ENCODE measurements around the gene IKZF2. TPM values are rescaled to one million over a fixed set of nuclear protein-coding genes. Genes with fewer than 3 reads are reported as not detected.

IKZF2 gene
- total and polyA plus RNA-seq, 2 donors (not counting 3 experiments of a cell fraction or from before 2014, with no cell fraction given), result 0.08 to 0.46 TPM

DNA sequence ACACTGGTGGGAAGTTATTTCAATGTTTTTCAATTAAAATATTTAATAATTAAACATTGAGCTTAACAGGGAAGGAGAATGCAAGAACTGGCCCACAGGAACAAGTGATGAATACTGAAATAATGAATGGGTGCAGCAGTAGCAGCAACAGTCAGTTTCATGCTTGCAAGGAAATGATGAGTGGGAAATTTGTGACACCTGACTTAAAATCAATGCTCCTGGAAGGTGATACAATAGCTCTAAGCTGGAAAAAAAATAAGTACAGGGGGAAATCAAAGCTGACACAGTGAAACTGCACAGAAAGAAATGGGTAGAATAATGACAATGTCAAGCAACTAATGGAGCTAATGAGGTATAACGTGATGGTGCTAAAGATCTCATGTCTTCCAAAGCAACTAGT is 184.5 kb downstream of the IKZF2 start:
- H3K9ac ChIP-seq (replicated peaks; ENCODE audit: extremely low read depth, insufficient read depth, low read length), result no peak overlapping the region
- H3K27me3 ChIP-seq (ENCODE audit: control insufficient read depth in 2 of 2, insufficient read depth in 2 of 2, low read length in 2 of 2), result no peaks in the 10 kb centered on the region
- H3K9me3 ChIP-seq (replicated peaks; ENCODE audit: control insufficient read depth, insufficient read depth, low read length), result no peaks in the 10 kb centered on the region
- BruUV-seq (replicated peaks), result no TSS peak
- no peak overlapping the region for H3K4me3 ChIP-seq (replicated peaks in 1 of 3; ENCODE audit: insufficient read depth in 1 of 3, low read depth in 1 of 3, low read length in 3 of 3)
- FAIRE-seq (no peak), DNase-seq (ENCODE audit: low read depth, low spot score) (no peak)
- intact Hi-C loops (cut with micrococcal nuclease), result no loop called here
- H3K4me1 ChIP-seq (ENCODE audit: control insufficient read depth, extremely low read depth, insufficient read depth, low read length), result no peaks in the 10 kb centered on the region
- H3K79me2 ChIP-seq (ENCODE audit: control insufficient read depth, insufficient read depth, low read length), result no peaks in the 10 kb centered on the region
- no peaks in the 10 kb centered on the region for H3K9me1 ChIP-seq (replicated peaks; ENCODE audit: control insufficient read depth, extremely low read depth, insufficient read depth, low read length)
- dilution Hi-C loops (cut with MboI; ENCODE audit: extremely low pct_ligation_motif_present, low sequenced_read_pairs), result no loop called here
- POLR2A ChIA-PET, result no interaction called here
- H3K36me3 ChIP-seq (ENCODE audit: control insufficient read depth in 2 of 2, extremely low read depth in 1 of 2, insufficient read depth in 2 of 2, low read length in 2 of 2), result no peaks in the 10 kb centered on the region
- H4K20me1 ChIP-seq (replicated peaks; ENCODE audit: control insufficient read depth, extremely low read depth, insufficient read depth, low read length), result no peaks in the 10 kb centered on the region
- H3K27ac ChIP-seq (ENCODE audit: insufficient read depth, low read depth, low read length), result no peak overlapping the region
- no peak for TF ChIP-seq FOS (IDR thresholded peaks at IDR 0.05; ENCODE audit: borderline replicate concordance, insufficient read depth, low read length)
- TF ChIP-seq POLR2AphosphoS5 (IDR thresholded peaks at IDR 0.05; ENCODE audit: insufficient read depth, low read depth, low read length), result no peak
- TF ChIP-seq JUN (IDR thresholded peaks at IDR 0.05; ENCODE audit: borderline replicate concordance, insufficient read depth, insufficient read length, low read depth), result no peak
- TF ChIP-seq, protein P1, sequence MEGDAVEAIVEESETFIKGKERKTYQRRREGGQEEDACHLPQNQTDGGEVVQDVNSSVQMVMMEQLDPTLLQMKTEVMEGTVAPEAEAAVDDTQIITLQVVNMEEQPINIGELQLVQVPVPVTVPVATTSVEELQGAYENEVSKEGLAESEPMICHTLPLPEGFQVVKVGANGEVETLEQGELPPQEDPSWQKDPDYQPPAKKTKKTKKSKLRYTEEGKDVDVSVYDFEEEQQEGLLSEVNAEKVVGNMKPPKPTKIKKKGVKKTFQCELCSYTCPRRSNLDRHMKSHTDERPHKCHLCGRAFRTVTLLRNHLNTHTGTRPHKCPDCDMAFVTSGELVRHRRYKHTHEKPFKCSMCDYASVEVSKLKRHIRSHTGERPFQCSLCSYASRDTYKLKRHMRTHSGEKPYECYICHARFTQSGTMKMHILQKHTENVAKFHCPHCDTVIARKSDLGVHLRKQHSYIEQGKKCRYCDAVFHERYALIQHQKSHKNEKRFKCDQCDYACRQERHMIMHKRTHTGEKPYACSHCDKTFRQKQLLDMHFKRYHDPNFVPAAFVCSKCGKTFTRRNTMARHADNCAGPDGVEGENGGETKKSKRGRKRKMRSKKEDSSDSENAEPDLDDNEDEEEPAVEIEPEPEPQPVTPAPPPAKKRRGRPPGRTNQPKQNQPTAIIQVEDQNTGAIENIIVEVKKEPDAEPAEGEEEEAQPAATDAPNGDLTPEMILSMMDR (IDR thresholded peaks at IDR 0.05; ENCODE audit: extremely low read depth in 1 of 2, insufficient read depth in 1 of 2, low read depth in 1 of 2, low read length in 2 of 2), result no peak
- no peak for TF ChIP-seq MYC (IDR thresholded peaks at IDR 0.05; ENCODE audit: low read depth, low read length)
- no peak for TF ChIP-seq EZH2 (IDR thresholded peaks at IDR 0.05; ENCODE audit: borderline replicate concordance, low read depth, low read length, severe bottlenecking)
- TF ChIP-seq, protein P2, sequence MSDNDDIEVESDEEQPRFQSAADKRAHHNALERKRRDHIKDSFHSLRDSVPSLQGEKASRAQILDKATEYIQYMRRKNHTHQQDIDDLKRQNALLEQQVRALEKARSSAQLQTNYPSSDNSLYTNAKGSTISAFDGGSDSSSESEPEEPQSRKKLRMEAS (IDR thresholded peaks at IDR 0.05; ENCODE audit: insufficient read depth, insufficient read length), result no peak
- no peak for TF ChIP-seq GATA2 (IDR thresholded peaks at IDR 0.05; ENCODE audit: insufficient read depth, insufficient read length, low read depth, low read length)
- no peak for TF ChIP-seq POLR2A (IDR thresholded peaks at IDR 0.05; ENCODE audit: low read depth, low read length)
- no peak overlapping the region for H2AFZ ChIP-seq (ENCODE audit: low read depth, low read length)
- CTCF ChIA-PET, result interaction anchor here (1.5 to 2.3 kb wide), 2 partner anchors 9 to 190 kb away, joined by 3 to 8 read pairs; no protein-coding TSS in a partner anchor
- H3K4me2 ChIP-seq (ENCODE audit: insufficient read depth, low read length), result no peak overlapping the region

All from endothelial cell of umbilical vein (primary cell).